VCaP (cell line): ENCODE measurements around the gene DSP.
A peak's percentile ranks its signal among the peaks of the same experiment; 100 is the strongest.

Experiments used
- H3K27ac ChIP-seq: fragments of 450-650 bp; 2 replicates; pipeline ENCODE4 v1.5.1; 2017
- TF ChIP-seq, protein P1 (sequence below): fragments of 450-650 bp; conservative IDR thresholded peaks from 2 replicates; pipeline ENCODE4 v1.5.1; 2017; ENCODE audit warnings: mild to moderate bottlenecking, moderate library complexity

DSP gene

DNA sequence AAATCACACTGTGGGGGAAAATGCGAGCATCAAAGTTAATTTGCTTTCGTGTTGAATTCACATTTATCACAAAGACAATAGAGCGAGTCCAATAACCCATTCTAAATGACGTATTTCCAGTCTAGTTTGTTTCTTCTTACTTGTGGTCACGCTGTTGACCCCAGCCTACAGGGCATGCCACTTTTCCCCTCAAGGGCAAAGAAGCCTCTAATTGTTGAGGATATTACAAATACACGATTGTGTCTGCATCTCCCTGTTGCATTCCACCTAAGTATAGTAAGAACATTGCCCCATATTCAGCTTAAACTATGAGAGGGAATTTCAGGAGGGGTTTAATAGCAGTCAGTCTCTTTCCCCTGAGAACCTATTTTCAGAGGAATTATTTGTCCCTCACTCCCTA lies 37.4 kb upstream of the DSP start:
- no peak overlapping the region for H3K27ac ChIP-seq
- TF ChIP-seq, protein P1, sequence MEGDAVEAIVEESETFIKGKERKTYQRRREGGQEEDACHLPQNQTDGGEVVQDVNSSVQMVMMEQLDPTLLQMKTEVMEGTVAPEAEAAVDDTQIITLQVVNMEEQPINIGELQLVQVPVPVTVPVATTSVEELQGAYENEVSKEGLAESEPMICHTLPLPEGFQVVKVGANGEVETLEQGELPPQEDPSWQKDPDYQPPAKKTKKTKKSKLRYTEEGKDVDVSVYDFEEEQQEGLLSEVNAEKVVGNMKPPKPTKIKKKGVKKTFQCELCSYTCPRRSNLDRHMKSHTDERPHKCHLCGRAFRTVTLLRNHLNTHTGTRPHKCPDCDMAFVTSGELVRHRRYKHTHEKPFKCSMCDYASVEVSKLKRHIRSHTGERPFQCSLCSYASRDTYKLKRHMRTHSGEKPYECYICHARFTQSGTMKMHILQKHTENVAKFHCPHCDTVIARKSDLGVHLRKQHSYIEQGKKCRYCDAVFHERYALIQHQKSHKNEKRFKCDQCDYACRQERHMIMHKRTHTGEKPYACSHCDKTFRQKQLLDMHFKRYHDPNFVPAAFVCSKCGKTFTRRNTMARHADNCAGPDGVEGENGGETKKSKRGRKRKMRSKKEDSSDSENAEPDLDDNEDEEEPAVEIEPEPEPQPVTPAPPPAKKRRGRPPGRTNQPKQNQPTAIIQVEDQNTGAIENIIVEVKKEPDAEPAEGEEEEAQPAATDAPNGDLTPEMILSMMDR = no peak

DNA sequence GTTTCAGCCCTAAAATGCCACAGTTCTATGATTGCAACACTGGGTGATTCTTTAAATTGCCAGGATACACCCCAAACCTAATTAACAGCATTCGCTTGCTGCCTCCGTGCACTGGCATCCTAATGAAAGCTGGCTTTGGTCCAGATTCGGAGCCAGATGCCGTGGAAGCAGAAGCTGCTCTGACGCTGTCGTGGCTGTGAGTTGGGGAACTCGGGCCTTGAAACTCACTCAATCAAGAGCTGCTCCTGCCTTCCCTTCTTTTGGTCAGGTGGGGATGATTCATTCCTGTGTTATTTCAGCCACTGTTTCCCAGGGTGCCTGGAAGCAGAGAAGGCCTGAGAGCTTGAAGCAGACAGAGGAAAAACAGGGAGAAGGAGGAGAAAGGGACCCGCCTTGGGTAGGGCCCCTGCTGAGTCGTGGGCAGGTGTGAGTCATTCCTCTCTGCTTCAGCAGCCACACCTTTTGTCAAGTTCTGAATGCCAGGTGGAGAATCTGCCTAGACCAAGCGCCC lies 36.2 kb upstream of the DSP start:
- no peak overlapping the region for H3K27ac ChIP-seq
- TF ChIP-seq, protein P1 = no peak

DNA sequence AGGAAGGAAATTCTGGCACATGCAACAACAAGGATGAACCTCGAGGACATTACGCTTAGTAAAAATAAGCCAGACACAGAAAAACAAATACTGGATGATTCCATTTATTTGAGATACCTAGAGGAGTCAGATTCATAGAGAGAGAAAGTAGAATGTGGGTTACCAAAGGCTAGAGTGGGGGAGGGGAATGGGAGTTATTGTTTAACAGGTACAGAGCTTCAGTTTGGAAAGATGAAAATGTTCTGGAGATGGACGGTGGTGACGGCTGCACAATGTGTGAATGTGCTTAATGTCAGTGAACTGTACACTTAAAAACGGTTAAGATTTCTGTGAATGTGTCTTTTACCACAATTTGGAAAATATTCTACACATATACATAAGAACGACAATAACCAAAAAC lies 33.9 kb upstream of the DSP start:
- H3K27ac ChIP-seq = no peak overlapping the region
- TF ChIP-seq, protein P1 = no peak

DNA sequence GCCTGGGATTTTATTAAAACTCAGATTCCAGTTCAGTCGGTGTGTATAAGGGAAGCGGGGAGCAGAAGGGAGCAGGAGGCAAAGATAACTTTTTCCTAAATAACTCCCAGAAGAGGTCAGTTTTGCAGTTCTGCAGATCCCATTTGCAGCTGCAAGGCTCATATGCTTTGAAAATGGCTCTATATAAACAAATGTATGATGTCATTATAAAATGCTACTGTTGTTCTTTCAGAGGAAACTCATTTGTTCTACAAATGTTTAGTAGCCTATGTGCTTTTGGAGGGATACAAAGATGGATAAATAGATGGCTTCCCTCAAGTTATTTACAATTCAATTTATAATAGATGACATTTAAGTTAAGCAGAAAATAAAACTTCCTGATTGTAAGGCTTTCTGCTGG lies 29.2 kb upstream of the DSP start:
- H3K27ac ChIP-seq = no peak overlapping the region
- TF ChIP-seq, protein P1 = no peak

DNA sequence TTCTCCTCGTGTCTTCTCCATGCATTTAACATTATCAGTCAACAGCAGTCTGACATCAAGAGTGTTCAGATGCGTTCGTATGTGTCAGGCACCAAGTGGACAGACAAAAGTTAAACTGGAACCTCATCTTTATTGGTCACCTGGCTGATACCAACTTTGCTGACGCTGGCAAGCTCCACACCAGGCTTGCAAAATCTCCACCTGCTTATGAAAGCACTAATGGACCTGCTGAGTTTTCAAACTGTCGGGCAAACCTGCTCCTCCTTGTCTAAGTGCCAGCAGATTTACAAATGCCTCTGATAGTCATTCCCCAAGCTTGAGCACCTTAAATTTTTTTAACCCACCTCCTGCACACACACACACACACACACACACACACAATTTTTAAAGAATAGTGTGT lies 27.9 kb upstream of the DSP start:
- TF ChIP-seq, protein P1 = no peak
- H3K27ac ChIP-seq = no peak overlapping the region

DNA sequence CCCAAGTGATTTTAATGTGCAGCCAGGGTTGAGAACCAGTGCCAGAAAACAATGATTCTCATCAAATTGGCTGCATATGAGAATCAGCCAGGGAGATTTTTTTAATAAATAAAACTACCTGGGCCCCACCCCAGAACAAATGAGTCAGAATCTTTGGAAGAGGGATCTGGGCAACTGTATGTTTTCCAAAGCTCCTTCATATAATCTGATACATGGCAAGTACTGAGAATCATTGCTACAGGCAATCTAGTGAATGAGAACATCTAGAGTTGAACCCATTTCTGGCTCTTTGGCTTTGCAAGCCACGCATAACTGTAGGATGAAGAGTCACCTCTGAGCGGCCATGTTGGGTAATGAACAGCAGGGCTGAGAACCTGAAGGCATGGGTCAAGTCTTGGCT lies 26.1 kb upstream of the DSP start:
- TF ChIP-seq, protein P1 = no peak
- no peak overlapping the region for H3K27ac ChIP-seq

DNA sequence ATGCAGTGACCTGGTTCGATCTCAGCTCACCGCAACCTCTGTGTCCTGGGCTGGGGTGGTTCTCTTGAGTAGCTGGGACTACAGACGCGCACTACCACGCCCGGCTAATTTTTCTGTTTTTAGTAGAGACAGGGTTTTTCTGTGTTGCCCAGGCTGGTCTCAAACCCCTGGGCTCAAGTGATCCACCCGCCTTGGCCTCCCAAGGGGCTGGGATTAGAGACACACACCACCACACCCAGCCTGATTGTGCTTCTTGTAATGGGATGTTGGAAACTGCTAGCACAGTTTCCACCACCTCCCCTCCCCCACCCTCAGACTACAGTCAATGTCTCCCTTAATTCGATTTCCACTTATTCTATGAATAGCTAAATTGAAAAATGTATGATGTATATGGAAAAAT lies 22.6 kb upstream of the DSP start:
- peak overlapping the region; percentile 32; the same call in 1 of the 2 replicates for H3K27ac ChIP-seq
- TF ChIP-seq, protein P1 = no peak

DNA sequence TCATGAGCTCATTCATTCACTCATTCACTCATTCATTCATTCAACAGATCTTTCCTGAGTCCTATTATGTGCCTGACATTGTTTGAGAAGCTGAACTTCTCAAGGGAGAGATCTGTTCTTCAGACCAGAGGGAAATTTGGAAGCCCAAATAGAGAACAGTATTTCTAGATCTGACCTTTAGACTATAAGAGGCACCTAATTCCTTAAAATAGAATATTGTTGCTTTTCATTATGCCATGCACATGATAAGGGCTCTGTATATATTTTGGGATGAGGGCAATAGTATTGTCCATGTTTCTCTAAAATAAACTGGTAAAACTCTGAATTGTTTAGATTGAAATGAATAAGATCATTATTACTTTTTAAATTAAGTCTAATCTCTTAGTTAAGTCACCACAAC lies 18.6 kb upstream of the DSP start:
- H3K27ac ChIP-seq = no peak overlapping the region
- TF ChIP-seq, protein P1 = no peak
